HEK293 (cell line): ENCODE data around the gene IL1RAPL1.

ENCODE experiments used
- REPIN1 ChIP-seq: fragments of 450-650 bp; formaldehyde crosslinking; IDR thresholded peaks from 2 replicates; pipeline ENCODE4 v1.5.1; 2017; ENCODE audit warnings: missing biosample characterization, missing genetic modification characterization, low read depth
- TF ChIP-seq, protein P1 (sequence below): fragments of 450-650 bp; formaldehyde crosslinking; IDR thresholded peaks from 2 replicates; pipeline ENCODE4 v1.5.1; 2016; ENCODE audit warnings: missing biosample characterization, missing genetic modification characterization
- TF ChIP-seq, protein P2 (sequence below): fragments of 450-650 bp; formaldehyde crosslinking; IDR thresholded peaks from 2 replicates; pipeline ENCODE4 v1.5.1; 2016; ENCODE audit warnings: missing biosample characterization, missing genetic modification characterization
- TF ChIP-seq, protein P3 (sequence below): fragments of 450-650 bp; formaldehyde crosslinking; IDR thresholded peaks from 2 replicates; pipeline ENCODE4 v1.5.1; 2017; ENCODE audit warnings: missing biosample characterization, missing genetic modification characterization
- TF ChIP-seq, protein P4 (sequence below): fragments of 450-650 bp; formaldehyde crosslinking; IDR thresholded peaks from 2 replicates; pipeline ENCODE4 v1.5.1; 2017; ENCODE audit warnings: missing biosample characterization, mild to moderate bottlenecking, missing genetic modification characterization, moderate library complexity

DNA sequence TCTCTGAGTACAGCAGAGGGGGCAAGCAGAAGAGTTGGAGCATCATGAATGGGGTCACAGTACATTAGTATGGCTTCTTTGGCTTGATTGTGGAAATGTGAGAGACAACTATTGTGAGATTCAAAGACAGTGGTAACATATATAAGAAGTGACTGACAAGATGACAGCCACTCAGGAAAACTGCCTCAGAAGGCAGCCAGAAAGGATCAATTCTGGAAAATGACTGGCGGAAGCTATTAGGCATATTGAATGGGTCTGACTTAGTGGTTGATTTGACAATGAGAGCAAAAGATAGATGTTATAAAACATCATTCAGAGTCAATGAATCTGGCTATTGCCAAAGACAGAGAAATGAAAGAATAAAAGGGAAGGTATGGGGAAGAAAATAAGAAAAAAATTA, 1282.6 kb downstream of the IL1RAPL1 start:
- TF ChIP-seq, protein P1, sequence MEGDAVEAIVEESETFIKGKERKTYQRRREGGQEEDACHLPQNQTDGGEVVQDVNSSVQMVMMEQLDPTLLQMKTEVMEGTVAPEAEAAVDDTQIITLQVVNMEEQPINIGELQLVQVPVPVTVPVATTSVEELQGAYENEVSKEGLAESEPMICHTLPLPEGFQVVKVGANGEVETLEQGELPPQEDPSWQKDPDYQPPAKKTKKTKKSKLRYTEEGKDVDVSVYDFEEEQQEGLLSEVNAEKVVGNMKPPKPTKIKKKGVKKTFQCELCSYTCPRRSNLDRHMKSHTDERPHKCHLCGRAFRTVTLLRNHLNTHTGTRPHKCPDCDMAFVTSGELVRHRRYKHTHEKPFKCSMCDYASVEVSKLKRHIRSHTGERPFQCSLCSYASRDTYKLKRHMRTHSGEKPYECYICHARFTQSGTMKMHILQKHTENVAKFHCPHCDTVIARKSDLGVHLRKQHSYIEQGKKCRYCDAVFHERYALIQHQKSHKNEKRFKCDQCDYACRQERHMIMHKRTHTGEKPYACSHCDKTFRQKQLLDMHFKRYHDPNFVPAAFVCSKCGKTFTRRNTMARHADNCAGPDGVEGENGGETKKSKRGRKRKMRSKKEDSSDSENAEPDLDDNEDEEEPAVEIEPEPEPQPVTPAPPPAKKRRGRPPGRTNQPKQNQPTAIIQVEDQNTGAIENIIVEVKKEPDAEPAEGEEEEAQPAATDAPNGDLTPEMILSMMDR (tag by site-specific recombination) = no peak
- TF ChIP-seq REPIN1 (tag by site-specific recombination) = no peak
- TF ChIP-seq, protein P2, sequence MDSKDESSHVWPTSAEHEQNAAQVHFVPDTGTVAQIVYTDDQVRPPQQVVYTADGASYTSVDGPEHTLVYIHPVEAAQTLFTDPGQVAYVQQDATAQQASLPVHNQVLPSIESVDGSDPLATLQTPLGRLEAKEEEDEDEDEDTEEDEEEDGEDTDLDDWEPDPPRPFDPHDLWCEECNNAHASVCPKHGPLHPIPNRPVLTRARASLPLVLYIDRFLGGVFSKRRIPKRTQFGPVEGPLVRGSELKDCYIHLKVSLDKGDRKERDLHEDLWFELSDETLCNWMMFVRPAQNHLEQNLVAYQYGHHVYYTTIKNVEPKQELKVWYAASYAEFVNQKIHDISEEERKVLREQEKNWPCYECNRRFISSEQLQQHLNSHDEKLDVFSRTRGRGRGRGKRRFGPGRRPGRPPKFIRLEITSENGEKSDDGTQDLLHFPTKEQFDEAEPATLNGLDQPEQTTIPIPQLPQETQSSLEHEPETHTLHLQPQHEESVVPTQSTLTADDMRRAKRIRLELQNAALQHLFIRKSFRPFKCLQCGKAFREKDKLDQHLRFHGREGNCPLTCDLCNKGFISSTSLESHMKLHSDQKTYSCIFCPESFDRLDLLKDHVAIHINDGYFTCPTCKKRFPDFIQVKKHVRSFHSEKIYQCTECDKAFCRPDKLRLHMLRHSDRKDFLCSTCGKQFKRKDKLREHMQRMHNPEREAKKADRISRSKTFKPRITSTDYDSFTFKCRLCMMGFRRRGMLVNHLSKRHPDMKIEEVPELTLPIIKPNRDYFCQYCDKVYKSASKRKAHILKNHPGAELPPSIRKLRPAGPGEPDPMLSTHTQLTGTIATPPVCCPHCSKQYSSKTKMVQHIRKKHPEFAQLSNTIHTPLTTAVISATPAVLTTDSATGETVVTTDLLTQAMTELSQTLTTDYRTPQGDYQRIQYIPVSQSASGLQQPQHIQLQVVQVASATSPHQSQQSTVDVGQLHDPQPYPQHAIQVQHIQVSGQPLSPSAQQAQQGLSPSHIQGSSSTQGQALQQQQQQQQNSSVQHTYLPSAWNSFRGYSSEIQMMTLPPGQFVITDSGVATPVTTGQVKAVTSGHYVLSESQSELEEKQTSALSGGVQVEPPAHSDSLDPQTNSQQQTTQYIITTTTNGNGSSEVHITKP = no peak
- TF ChIP-seq, protein P3, sequence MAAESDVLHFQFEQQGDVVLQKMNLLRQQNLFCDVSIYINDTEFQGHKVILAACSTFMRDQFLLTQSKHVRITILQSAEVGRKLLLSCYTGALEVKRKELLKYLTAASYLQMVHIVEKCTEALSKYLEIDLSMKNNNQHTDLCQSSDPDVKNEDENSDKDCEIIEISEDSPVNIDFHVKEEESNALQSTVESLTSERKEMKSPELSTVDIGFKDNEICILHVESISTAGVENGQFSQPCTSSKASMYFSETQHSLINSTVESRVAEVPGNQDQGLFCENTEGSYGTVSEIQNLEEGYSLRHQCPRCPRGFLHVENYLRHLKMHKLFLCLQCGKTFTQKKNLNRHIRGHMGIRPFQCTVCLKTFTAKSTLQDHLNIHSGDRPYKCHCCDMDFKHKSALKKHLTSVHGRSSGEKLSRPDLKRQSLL (tag by site-specific recombination) = no peak
- TF ChIP-seq, protein P4, sequence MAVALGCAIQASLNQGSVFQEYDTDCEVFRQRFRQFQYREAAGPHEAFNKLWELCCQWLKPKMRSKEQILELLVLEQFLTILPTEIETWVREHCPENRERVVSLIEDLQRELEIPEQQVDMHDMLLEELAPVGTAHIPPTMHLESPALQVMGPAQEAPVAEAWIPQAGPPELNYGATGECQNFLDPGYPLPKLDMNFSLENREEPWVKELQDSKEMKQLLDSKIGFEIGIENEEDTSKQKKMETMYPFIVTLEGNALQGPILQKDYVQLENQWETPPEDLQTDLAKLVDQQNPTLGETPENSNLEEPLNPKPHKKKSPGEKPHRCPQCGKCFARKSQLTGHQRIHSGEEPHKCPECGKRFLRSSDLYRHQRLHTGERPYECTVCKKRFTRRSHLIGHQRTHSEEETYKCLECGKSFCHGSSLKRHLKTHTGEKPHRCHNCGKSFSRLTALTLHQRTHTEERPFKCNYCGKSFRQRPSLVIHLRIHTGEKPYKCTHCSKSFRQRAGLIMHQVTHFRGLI = no peak
